ENCODE data around the gene CD247.

CD247 gene

DNA sequence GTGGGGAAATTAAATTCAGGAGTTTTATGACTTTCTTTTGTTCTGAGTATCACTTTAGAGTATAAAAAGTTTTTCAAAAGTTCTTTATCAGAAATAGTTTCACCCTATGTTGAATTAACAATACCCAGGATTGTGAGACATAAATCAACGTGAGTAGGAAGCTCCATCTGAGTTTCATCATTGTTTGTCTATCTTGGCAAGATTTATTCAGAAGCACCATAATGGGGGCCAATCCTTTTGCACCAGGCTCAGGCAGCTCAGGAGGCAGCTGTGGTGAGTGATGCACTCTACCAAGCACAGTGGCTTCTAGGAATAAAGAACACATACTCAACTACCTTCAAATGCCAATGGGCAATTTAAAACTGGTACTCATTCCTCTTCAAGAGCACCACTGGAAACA lies 23.3 kb upstream of the CD247 start:
- DNase-seq: no peak

DNA sequence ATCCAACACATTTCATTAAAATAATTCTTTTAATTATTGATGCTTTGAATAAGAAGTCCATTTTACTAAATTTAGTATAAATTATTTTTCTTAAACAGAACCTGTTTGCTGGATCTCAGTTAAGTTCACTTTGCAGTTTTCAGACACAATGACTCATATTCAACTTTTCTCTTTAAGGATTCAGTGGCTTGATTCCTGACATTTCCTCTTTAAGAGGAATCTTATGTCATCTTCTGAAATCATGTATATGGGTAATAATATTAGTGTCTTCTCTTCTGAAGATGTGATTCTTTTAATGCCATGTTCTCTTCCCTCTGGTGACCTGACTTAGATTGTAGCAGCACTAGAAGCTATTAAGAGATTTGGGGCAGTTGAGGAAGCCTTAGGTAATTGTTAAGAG lies 22.7 kb upstream of the CD247 start:
- DNase-seq: no peak

DNA sequence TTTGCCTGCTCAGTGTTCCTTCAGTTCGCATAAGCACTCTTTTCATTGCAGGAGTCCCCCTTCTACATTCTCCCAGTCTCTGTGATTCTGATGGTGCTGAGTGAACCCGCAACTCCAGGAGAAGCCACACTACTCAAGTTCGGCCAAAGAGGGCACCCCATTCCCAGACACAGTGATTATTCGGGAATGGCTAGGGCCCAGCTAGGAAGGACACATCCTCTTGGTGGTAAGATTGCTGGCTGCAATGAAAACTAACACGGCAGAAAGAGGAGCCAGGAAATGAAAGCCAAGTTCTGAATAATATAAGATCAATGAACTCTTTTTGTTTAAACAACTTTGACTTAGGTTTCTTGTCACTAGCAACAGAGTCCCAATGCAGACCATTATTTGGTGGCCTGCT lies 20.3 kb upstream of the CD247 start:
- DNase-seq: no peak

DNA sequence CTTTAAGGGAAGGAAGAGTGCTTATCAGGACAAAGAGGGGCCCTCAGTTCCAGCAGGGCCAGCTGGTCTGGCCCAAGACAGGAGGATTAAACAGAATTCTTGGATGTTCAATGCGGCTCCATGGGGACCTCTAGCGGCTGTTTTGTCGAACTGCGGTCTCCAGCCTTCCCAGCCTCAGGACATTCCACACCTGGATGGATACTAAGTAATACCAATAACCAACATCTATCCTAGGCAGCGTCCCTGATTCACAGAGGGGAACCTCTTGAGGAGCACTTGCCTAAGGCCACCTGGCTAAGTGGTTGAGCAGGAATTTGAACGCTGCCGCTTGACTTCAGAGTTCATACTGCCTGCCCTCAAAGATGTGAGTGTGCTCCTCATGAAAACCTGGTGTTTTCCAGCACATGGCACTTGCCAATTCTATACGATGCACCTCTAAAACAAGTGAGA lies 15.5 kb upstream of the CD247 start:
- DNase-seq: peak in 1 of 2 experiments; percentile 49

DNA sequence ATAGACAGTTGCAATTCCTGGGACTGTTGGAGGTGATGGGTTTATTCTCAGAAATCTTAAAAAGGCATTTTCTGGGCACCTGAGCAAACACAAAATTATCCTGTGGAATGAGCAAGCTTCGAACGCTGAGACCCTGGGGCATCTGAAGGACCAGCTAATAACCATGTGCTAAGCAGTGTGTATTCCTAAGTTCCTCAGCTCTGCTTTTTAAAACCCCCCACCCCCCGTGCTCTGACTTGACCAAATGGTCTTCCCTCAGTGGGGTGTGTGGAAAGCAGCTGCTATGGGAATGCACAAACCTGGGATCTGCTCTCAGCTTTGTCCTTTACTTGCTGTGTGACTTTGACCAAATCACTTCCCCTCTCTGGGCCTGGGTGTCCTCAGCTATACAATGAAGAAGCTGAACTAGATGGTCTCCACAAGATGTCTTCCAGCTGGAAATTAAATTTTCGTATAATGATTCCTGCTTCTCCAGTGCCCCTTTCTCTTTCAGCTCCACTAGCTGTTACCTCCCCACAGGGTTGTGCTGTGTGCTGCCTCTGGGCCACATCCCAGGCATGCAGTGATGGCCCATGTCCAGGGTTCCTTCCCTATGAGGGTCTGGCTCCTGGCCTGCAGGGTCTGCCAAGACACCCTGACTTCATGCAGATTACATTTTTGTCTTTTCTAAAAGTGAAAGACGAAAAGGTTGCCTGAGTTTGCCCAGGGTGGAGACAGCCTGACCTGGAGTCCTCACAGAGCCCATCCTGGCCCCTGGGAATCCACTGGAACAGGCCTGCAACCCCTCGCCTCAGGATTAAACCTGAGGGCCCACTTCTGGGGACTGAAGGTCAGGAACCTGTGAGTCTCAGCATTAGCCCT lies 14.9 kb upstream of the CD247 start:
- no peak for DNase-seq

DNA sequence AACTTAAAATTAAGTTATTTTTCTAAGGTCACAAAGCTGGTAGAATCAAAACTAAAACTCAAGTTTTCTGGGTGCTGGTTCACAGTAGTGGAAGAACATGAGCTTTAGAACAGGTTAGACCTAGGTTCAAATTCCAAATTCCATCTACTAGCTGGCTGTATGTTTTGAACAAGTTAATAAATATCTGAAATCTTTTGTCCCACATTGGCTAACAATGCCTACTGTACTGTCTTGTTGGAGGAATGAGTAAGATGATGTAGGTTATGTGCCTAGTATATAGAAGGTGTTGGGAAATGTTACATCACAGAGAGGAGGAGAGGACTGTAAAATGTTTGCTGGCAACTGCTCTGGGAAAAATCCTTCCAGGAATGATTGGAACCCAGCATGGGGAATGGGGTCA lies 14.0 kb upstream of the CD247 start:
- DNase-seq: no peak

DNA sequence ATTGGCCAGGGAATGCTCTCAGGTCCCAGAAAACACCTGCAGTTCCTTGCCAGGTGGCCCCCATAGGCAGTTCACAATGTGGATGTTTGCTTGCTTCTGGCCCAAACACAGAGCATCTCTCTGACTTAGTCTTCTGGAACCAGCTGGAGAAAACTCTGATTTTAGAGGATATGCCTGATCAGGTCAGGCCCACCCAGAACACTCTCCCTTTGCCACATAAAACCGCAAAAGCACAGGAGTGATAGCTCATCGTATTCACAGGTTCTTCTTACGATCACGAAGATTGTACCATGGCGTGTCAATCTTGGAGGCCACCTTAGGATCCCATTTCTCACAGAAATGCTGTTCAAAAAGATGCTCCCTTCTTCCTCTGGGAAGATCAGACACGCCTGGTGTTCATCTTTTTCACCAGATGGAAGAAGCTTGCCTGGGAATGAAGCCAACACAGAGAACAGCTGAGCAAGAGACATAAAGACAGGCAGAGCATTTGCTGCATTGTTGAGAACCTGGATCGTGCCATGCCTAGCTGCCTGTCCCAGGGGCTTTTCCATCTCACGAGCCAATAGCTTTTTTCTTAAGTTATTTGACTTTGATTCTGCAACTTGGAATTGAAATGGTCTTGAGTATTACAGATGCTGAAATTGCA lies 11.6 kb upstream of the CD247 start:
- no peak for DNase-seq

DNA sequence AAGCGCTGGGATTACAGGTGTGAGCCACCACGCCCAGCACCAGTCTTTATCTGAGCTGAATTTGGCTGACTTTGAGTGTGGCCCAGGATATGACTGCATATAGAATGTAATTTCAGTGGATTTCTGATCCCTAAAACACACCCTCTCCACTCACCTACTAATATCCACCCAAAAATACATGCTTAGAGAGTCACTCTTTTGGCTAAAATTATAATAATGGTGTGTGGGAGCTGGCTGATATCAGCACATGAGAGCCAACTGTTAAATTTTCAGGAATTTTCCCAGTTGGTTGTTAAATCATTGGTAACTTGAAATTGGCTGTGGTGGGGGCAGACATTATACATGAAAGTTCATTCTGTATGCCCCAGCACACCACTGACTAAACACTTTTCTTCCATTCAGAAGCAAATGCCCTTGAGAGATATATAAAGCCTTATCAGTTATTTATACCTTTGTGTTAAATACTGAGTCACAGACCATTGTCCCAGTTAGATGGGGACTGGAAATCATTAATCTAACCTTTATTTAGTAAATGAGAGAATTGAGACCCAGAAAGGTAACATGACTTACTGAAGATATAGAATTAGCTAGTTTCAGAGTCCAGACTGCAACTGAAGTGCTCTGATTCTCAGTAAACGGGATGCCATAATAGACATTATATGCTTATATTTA lies 9.9 kb upstream of the CD247 start:
- DNase-seq: no peak

DNA sequence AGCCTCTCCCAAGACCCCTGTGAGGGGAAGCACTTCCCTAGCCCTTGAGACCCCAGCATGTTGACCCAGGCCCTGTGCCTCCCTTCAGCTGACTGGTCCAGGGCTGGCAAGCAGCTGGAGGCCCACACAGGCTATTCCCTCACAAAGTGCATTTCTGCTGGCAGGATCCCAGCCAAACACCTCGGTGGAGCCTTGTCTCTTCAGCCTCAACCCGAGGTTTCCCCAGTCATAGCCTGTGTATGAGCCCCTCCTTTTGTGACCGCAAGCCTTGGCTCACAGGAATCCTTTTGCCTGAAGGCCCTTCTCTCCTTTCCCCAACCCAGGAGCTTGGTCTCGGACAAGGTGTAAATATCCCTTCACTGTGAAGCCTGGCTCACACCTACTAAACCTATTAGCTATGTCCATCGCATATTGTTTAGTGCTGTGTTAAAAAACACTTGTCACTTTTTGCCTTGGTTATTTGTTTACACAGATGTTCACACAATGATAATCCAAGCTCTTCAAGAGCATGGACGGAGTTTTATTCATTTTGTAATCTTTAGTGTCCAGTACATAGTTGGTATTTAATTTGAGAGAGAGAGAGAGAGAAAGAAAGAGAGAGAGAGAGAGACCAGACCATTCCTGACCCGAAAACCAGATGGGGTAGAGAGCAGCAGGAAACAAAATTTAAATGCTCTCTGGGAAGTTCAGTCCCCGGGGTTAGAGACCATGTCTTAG lies 8.5 kb upstream of the CD247 start:
- DNase-seq: no peak

DNA sequence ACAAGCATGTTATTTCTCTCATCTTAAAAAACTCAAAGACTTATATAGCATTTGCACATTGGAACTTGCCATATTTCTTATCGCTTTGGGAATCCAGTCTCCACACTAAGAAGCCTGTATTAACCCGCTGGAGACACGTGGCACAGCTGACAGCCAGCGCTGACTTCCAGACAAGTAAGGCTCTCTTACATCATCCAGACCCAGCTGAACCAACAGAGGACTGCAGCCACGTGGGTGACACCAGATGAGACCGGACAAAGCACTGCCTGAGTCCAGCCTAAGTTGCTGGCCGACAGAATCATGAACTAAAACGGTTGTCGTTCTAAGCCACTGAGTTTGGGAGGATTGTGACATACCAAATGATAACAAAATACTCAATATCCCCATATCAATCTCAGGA lies 6.3 kb upstream of the CD247 start:
- no peak for DNase-seq

DNA sequence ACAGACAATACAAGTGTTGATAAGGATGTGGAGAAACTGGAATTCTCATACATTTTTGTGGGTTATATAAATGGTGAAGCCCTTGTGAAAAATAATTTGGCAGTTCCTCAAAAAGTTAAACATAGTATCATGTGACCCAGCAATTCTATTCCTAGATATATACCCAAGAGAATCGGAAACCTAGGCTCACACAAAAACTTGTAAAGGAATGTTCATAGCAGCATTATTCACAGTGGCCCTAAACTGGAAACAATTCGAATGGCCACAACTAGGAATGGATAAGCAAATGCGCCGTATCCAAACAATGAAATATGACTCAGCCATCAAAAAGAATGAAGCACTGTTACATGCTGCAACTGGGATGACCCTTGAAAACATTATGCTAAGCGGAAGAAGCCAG lies 3.9 kb upstream of the CD247 start:
- no peak for DNase-seq

DNA sequence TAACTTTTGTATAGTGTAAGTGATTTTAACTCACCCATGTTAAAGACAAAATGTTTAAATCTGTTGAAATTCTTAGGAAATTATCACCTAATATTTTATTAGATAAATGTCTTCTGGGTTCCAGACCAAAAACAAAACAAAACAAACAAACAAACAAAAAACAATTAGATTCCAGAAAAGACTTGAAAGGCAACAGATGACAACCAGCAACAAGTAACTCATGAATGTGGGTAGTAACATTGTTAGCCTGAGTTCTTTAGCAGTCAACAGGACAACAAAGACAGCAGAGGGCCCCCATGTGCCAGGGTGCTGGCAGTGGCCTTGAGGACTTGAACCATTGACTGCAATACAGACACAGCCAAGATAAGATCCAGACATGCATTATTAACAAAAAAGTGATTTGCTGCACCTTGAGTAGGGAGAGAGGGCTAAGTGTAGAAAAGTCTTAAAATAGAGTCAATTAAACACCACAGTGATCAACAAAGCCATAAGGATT lies 2.4 kb upstream of the CD247 start:
- DNase-seq: no peak

DNA sequence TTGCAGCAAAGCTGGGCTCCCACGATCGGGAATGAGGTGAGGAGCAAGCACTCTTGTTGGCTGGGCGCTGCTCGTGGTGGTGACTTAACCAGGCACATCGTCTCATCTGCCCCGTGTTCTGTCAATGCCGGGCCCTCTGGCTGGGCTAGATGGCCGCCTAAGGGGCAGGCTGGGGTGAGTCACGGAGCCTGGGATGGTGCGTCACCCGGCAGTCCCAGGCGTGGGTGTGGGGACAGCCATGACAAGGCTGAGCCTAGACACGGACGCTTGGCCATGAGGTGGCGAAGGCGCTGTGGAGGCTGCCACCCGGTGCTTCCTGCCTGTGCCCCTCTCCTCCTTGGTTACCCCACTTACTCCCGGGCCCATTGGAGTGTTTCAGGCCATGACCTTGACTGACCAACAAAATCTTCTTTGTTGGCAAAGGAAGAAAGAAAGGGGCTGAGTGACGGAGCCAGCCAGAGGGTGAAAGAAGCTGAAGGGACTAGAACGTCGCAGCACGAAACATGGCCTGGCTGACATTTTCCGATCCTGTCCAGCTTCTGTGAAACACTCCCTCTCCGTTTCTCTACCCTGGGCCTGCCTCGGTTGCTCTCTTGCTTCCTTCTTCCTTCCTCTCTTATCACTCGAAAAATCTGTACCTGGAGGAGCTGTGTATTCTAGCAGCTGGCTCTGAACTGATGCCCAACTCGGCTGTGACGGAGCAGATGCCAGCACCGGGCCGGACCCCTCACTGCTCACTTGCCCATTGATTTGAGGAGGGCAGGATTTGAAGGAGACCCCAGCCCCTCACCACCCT lies 596 bp downstream of the CD247 start:
- no peak for DNase-seq

DNA sequence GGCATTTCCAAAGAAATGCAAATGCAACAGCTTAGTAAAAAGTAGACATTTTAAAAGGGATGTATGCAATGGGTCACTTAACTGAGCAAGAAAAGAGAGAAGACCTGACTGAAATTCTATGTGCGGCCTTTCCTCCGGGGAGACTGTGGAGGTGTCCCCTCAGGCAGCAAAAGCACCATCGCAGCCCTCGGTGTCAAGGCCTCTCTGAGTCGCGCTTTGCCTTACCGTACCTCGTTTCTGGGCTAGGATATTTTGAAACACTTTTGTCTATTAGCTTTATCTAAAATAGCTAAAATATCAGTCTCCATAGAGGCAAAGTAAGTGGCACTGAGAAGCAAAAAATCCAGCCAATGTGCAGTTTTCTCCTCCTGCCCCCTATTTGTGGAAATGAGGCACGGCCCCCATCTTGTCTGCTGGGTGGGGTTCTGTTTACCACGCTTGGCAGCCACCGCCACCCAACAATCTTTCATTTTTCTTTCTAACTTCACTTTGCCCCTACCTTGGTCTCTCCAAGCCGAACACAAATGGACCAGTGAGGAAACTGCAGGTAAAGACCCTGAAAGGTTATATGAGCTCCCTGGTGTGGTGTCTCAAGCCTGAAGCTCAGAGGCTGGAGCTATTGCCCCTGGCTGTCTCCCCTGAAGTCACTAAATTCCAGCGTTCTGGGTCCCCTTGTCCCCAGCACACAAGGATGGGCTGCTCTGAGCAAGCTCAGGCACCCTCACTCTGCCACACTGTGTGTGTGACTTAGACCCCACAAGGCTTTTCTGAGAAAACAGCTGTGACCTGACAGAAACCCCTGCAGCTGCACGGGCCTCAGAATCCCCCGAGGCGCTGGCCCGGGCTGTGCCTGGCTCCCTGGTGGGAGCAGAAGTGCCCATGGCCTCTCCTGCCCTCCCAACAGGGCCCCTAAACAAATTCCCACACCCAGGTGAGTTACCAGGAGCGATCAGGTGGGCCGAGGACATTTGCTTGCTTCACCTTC lies 1.6 kb downstream of the CD247 start:
- DNase-seq: no peak

DNA sequence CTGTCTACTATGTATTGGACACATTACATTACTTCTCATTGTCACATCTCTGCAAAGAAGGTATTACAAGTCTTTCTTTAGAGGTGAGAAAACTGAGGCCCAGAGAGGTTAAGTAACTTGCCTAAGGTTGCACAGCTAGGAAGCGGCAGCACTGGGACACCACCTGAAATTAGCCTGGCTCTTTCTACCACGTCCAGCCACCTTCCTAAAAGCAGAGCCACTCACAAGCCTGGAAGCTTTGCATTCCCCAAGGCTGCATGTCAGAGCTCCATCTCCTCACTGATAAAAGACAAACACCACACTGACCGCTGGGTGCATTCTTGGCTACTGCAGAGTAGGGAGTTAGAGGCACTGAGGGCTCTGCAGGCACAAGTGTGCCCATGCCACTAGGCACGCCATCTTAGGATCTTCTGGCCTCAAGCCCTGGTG lies 2.4 kb downstream of the CD247 start:
- DNase-seq: no peak

DNA sequence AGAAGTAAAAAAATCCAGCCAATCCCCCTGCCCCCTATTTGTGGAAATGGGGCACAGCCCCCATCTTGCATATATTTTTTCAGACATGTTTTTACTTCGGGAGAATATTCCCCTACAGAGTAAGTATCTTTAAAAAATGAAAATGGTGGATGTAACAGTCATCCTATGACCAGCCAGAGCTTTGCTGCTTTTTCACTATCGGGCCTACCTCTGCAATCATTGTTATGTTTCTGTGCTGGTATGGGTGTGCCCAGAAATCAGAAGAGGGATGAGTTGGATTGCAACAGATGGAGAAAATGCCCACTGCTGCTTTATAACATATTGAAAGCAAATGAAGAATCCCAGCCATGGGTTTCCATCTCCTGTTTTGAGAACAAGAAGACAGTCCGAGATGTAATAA lies 2.9 kb downstream of the CD247 start:
- DNase-seq: no peak

DNA sequence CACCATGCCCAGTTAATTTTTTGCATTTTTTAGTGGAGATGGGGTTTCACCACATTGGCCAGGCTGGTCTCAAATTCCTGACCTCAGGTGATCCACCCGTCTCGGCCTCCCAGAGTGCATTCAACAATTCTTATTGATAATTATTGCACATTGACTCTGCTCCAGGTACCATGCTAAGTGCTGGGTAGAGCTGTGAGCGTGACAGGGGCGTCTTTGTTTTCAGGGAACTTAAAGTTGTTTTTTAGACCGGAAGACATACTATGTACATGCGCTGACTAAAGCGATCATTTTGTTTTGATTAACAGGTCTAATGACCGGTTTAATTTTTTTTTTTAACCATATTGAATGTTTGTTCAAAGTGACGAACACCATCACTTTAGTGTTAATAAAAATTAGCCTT lies 4.0 kb downstream of the CD247 start:
- DNase-seq: no peak

DNA sequence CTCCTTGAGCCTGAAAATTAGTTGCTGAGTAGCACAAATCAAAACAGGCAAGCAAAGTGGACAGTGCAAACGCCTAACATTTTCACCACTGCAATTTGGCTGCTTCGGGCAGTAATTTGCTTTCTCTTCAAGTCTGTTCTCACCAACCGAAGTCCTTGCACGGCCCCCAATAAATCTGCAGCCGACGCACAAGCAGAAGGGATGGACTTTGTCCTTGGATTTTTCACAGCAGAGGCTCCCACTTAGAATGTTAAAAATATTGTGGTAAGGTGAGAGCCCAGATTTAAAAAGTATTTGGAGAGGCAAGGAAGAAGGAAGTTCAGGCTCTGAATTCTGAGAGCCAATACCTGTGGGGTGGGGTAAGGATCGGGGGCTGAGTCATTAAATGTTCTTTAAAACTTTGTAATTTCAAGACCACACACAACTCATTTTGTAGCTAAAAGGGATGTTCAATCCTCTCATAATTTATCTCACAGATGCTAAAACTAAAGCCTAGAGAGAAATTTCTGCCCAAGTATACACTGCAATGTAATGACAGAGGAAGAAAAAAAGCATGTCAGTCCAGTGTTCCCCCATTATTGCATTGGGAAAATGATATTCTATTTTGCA lies 6.2 kb downstream of the CD247 start:
- DNase-seq: no peak

DNA sequence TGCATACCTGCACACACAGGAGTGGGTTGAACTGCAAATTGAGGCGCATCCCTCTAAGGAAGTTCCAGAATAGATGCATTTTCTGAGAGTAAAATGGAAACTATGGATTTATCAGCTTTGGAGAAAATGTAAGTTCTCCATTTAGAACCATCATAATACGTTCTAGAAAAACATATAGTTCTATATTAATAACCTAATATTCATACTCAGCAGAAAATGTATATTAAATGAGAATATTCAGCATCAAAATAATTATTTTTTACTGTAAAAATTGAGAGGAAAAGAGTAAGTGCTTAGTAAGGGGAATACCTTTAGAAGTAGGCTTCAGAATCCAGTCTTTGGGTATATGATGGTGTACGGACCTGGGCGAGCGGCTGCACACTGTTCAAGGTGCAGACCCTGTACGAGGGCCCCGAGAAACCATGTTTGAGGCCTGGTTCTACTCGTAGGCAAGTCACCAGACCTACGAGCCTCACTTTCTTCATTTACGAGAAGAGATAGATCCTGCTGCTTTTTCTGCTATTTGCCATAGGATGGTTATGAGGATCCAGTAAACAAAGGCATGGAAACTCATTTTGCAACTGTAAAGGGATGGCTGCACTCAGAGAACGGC lies 6.8 kb downstream of the CD247 start:
- no peak for DNase-seq

DNA sequence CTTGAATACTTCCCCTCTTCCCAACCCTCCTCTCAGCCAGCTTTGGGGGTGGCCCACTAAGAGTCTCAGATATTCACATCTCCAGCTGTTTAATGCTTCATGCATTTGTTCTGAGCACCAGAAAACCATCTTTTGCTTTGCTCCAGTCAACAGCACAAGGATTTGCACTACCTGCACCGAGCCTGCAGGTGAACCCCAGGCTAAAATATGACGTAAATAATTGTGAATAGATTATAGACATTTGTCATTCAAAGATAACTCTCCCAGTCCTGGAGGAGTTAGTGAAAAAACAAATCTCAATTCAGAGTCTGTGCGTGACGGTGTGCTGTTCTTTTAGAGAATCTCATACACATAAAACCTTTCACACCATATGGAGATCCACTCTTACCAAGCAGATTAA lies 7.4 kb downstream of the CD247 start:
- no peak for DNase-seq
